ENCODE measurements around the gene MBD3L1. TPM values are rescaled to one million over a fixed set of nuclear protein-coding genes. Genes with fewer than 3 reads are reported as not detected.

Gene MBD3L1
- total and polyA plus RNA-seq, 2 experiments from 2014 or later = not detected

GRCh38 chr19:8850488-8850887, 18.3 kb downstream of the MBD3L1 start (continued):
- no peak for TF ChIP-seq CREB1 (CRISPR knock-in tag; IDR thresholded peaks at IDR 0.05; ENCODE audit: low read depth)
- no peak for TF ChIP-seq EZH2 (IDR thresholded peaks at IDR 0.05; ENCODE audit: low read depth, unreplicated experiment)
- no peak for TF ChIP-seq POLR2AphosphoS5 (IDR thresholded peaks at IDR 0.05; ENCODE audit: low read depth)
- no peak for TF ChIP-seq STAT1 (IDR thresholded peaks at IDR 0.05; ENCODE audit: unreplicated experiment)
- TF ChIP-seq ZNF114 (CRISPR knock-in tag; IDR thresholded peaks at IDR 0.05) = no peak
- TF ChIP-seq REST (IDR thresholded peaks at IDR 0.05; ENCODE audit: unreplicated experiment) = no peak
- no peak for TF ChIP-seq NANOG (IDR thresholded peaks at IDR 0.05; ENCODE audit: borderline replicate concordance)
- TF ChIP-seq JUNB (IDR thresholded peaks at IDR 0.05; ENCODE audit: unreplicated experiment) = no peak

GRCh38 chr19:8858260-8858659, 26.1 kb downstream of the MBD3L1 start:
- H3K9me3 Mint-ChIP-seq = peaks cover 75% of the 10 kb centered on the region
- no peaks in the 10 kb centered on the region for H3K9me2 ChIP-seq (ENCODE audit: insufficient read depth)
- no peaks in the 10 kb centered on the region for H3K4me1 ChIP-seq (ENCODE audit: insufficient read depth)
- no peaks in the 10 kb centered on the region for H3K27me3 Mint-ChIP-seq (ENCODE audit: insufficient read depth, low read depth, poor library complexity)
- no peaks in the 10 kb centered on the region for H3F3A ChIP-seq (replicated peaks; ENCODE audit: low read depth)
- H3K36me3 Mint-ChIP-seq (ENCODE audit: low read depth) = peaks cover 38% of the 10 kb centered on the region
- no peak overlapping the region for H3K27ac ChIP-seq (ENCODE audit: low read depth)
- H4K20me1 ChIP-seq (replicated peaks; ENCODE audit: insufficient read depth) = no peaks in the 10 kb centered on the region
- 0 out of 2 replicates have a peak, but pooled peaks cover 3% of the 10 kb centered on the region for H3K36me3 ChIP-seq (ENCODE audit: insufficient read depth)
- H3K27ac Mint-ChIP-seq = no peak overlapping the region
- ATAC-seq = no peak
- H3K79me2 ChIP-seq (replicated peaks; ENCODE audit: insufficient read depth) = no peaks in the 10 kb centered on the region
- no peak overlapping the region for H3K4me2 ChIP-seq
- H3K27me3 ChIP-seq (ENCODE audit: insufficient read depth) = no peaks in the 10 kb centered on the region
- H3K4me1 Mint-ChIP-seq = no peaks in the 10 kb centered on the region
- no peak overlapping the region for H3K4me3 ChIP-seq
- no peak overlapping the region for H3K4me3 Mint-ChIP-seq
- DNase-seq (ENCODE audit: low spot score) = no peak
- no peak overlapping the region for H2AFZ ChIP-seq
- no peak for TF ChIP-seq CREB1 (CRISPR knock-in tag; IDR thresholded peaks at IDR 0.05; ENCODE audit: low read depth)
- no peak for TF ChIP-seq REST (IDR thresholded peaks at IDR 0.05; ENCODE audit: unreplicated experiment)
- TF ChIP-seq CTCF (conservative IDR thresholded peaks at IDR 0.05; ENCODE audit: low read depth in 2 of 2) = no peak
- no peak for TF ChIP-seq NANOG (IDR thresholded peaks at IDR 0.05; ENCODE audit: borderline replicate concordance)
- no peak for TF ChIP-seq ZNF462 (CRISPR knock-in tag; IDR thresholded peaks at IDR 0.05)
